ENCODE results near the gene MAGI3.
"Not testable (repeated sequence)": the region's sequence is repeated elsewhere in the genome, so short reads cannot be mapped to it uniquely, and the experiment has no call there.

The MAGI3 gene

DNA sequence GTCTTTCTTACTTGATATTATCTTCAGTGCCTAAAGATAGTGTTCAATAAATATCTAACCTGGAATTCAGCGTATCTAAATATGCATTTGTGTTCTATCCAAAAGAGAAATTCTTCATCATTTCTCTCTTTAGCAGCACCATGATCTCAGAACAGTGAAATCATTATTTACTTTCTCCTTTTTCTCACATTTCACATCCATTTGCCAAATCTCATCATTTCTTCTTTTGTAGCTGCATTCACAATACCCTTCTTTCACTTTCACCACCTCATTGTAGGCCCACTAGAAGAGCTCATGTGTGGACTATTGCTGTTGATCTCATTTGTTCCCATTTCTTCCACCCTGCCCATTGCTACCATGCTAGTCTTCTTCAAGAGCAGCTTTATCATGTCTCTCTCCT is 191.0 kb downstream of the MAGI3 start:
- DNase-seq (ENCODE audit: low read depth), result no peak

- DNase-seq (ENCODE audit: low read depth), result no peak
Measured at GRCh38 chr1:113582084-113582483, 191.8 kb downstream of the MAGI3 start.

DNA sequence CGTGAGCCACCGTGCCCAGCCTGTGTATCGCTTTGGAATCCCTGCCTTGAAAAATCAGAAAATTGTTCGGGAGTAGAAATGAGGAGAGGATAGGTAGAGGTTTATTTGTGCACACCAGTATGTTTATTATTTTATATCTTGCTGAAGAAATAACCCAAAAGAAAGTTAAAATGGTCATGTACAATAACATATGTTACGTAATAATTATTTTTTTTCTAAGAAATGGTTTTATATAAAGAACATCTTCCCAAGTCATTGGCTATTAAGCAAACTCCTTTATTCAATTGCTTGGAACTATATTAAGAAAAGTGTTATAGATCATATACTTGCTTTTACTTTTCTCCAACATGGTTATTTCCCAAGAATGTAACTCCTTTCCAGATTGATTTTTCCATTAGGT is 197.2 kb downstream of the MAGI3 start:
- DNase-seq (ENCODE audit: low read depth), result no peak

DNA sequence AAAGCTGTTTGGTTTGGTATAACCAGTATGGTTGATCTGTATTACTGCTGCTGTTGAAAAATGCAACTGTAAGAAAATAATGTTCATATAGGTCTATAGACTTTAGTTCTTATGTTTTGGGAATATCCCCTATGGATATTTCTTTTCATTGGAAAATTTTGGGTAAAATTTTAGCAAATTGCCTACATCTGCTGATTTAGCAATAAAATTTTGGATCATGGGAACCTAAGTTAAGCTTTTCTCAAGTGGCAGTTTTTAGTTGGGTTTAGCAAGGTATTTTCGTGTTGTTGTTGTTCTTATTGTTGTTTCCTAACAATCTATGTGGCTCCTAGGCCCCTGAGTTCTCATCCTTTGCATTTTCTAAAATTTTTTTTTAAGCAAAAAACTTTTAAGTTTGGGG is 201.9 kb downstream of the MAGI3 start:
- no peak for DNase-seq (ENCODE audit: low read depth)

DNA sequence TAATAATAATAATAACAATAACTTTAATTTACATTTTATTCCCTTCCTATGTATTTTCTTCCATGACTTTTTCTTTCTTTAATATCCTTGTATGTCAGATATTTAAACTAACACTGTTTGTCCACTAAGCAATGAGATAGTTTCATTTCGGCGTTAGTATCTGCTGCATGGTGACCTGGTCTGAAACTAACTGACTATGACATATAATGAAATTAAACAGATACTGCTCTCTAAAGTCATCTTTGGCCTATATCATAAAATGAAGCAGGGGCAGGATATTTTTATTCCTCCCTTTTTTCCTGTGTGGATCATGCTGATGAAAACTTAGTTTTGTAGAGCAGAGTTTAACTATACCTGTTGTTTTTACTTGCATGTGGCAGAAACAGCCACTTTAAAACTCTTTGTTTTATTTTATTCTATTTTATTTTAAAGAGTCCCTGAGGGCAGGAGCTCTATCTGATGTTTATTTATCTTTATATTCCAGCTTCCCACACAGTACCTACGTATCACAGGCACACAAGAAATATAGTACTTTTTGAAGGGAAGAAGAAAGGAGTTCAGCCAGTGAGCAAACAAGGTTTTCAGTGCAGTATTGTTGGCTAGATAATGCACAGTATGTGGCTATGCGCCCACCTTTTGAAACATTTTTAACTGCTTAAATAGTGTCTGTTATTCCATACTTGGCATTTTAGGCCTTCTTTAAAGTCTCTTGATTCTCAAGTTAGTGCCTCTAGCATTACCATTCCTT is 203.4 kb downstream of the MAGI3 start:
- DNase-seq (ENCODE audit: low read depth), result no peak

- DNase-seq (ENCODE audit: low read depth), result not testable (repeated sequence)
Measured at GRCh38 chr1:113604466-113604865, 214.2 kb downstream of the MAGI3 start.

GRCh38 chr1:113605146-113605545 is 214.8 kb downstream of the MAGI3 start:
- DNase-seq (ENCODE audit: low read depth), result peak; percentile 18

DNA sequence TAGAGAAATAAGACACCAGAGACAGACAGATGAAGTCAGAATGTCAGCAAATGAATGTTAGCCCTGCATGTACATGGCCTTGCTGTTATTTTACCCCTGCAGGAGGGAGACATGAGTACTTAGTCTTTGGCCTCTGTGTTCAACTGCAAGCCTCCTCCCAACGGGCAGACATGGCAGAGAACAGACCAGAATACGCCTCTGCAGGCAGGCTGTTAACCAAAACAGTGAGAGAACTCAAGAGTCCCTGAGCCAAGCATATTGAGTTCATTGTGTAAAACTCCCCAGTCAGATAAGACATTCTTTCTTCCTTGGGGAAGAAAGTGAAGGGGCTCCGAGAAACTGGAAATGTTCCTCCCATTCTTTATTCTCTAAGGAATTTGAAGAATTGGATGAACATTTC is 218.1 kb downstream of the MAGI3 start:
- no peak for DNase-seq (ENCODE audit: low read depth)

- DNase-seq (ENCODE audit: low read depth), result no peak
Measured at GRCh38 chr1:113610372-113610771, 220.1 kb downstream of the MAGI3 start.

GRCh38 chr1:113615425-113615824 is 225.1 kb downstream of the MAGI3 start:
- no peak for DNase-seq (ENCODE audit: low read depth)

DNA sequence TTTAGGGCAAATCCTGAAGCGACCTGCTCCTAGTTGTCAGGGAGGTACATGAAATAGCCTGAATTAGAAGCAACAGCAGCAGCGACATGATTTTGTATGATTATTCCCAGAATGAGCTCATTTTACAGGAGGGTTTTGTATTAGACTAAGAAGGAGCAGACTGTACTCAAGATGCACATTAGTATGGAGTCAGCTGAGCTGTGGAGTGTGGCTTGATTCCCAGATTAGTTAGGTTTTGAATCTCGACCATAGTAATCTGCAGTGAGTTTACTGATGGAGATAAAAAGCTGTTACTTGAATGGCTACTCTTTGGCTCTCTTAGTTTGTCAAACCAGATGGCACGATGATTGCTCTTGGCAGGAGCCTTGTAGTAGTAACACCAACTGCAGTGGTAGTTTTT is 225.8 kb downstream of the MAGI3 start:
- DNase-seq (ENCODE audit: low read depth), result no peak

GRCh38 chr1:113617438-113618141 is 227.3 kb downstream of the MAGI3 start:
- no peak for DNase-seq (ENCODE audit: low read depth)

DNA sequence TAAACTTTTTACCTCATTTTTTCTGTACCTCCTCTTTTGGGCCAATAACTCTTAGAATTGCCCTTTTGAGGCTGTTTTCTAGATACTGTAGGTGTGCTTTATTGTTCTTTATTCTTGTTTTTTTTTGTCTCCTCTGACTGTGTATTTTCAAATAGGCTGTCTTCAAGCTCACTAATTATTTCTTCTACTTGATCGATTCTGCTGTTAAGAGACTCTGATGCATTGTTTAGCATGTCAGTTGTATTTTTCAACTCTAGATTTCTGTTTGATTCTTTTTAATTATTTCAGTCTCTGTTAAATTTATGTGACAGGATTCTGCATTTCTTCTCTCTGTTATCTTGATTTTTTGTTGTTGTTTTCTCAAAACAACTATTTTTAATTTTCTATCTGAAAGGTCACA is 238.7 kb downstream of the MAGI3 start:
- DNase-seq (ENCODE audit: low read depth), result no peak

- no peak for DNase-seq (ENCODE audit: low read depth)
Measured at GRCh38 chr1:113630340-113631327, 240.3 kb downstream of the MAGI3 start.

DNA sequence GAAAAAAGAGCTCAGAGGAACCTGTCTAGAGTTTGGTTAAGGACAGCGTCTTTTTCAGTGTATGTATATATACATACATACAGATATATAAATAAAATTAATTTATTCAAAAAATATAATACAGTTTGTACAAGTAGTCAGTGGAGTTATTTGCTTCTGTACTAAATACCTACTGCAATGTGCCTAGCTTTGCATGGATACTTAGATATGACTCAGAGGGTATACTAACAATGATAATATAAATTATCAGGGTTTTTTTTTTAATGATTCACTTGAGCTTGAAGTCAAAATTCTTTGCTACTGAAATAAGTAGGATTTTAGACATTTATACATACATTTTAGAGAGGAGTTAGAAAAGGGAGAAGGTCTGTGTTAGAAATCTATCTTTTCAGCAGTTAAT is 251.1 kb downstream of the MAGI3 start:
- no peak for DNase-seq (ENCODE audit: low read depth)

DNA sequence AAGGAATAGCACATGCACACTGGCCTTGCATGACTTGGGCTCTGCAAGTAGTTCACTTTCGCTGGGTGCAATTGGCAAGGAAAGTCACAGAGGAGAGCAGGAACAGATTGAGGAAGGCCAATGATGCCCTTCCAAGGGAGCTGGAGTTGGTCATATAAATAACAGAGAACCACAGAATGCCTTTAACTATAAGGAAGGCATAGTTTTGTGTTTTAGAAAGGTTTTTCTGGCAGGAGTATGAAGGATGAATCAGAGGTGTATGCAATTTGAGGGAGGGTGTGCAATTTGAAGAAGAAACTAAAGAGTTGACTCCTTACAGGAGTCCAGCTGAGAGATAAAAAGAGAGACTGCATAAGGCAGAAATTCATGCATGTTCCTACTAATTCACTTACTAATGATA is 256.8 kb downstream of the MAGI3 start:
- DNase-seq (ENCODE audit: low read depth), result no peak

- no peak for DNase-seq (ENCODE audit: low read depth)
Measured at GRCh38 chr1:113648478-113648877, 258.2 kb downstream of the MAGI3 start.

DNA sequence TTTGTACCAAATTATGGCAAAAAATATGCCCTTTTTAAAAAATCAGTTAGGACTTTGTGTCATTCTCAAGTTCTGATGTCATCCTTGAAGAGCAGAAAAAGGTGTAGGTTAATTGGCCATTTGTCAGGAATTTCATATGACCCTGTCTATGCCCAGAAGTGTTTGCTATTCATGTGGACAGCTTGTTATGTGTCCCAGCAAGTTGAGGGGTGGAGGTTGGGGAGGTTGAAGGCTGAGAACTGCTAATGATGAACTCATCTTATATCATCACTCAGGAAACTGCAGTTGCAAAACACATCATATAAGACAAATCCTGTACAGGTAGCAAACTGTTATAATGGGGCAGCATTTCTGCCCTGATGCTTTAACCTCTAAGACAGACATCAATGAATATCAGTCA is 262.5 kb downstream of the MAGI3 start:
- no peak for DNase-seq (ENCODE audit: low read depth)

DNA sequence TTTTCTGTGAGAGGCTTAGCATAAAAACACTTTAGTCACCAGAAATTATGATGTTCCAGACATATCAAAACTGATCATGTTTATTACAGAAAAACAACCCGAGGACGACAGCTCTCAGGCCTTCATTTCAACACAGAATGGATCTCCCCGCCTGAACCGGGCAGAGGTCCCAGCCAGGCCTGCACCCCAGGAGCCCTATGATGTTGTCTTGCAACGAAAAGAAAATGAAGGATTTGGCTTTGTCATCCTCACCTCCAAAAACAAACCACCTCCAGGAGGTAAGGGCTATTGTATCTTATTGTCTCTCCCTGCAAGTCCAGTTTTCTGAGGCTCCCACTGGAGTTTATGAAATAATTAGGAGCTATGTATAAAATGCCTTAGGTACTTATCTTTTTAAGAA is 263.4 kb downstream of the MAGI3 start:
- no peak for DNase-seq (ENCODE audit: low read depth)

DNA sequence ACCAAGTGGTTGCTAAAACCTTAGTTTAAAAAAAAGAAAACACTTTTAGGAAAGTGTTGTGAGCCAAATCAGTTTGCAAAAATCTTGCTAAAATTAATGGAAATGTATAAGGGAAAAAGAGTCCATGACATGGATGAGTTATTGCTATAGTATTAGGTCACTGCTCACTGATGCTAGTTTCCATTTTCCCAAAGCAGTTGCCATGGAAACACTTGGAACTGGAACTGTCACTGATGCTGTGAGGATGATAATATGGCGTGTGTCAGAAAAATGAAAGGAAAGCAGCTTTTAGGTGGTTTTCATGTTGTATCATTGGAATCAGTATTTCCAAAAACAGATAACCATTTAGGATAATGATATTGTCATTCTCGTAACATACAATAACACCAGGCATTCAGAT is 264.6 kb downstream of the MAGI3 start:
- no peak for DNase-seq (ENCODE audit: low read depth)

- no peak for DNase-seq (ENCODE audit: low read depth)
Measured at GRCh38 chr1:113657126-113657525, 266.8 kb downstream of the MAGI3 start.

GRCh38 chr1:113657556-113658063 is 267.3 kb downstream of the MAGI3 start:
- no peak for DNase-seq (ENCODE audit: low read depth)

Measured in GM04504 (cell line).